Measurements from ENCODE around the gene CMIP. TPM values are rescaled to one million over a fixed set of nuclear protein-coding genes. Genes with fewer than 3 reads are reported as not detected.

Gene CMIP
- total and polyA plus RNA-seq, 10 of the 15 experiments (the other 5 are each of a cell fraction or from before 2014, with no cell fraction given): 1.2 to 43.2 (median 4.4) TPM

GRCh38 chr16:81546781-81547180 is 102.2 kb downstream of the CMIP start:
- Histone ChIP-seq H3K4me3 (no peak overlapping the region), H3K27me3 (replicated peaks in 1 of 2; ENCODE audit: control insufficient read depth in 2 of 2, insufficient read depth in 2 of 2, low read length in 1 of 2) (no peaks in the 10 kb centered on the region), H2AFZ (ENCODE audit: control insufficient read depth, low read depth, low read length) (no peak overlapping the region), H3K4me1 (ENCODE audit: control insufficient read depth, insufficient read depth, low read length) (peaks cover 12% of the 10 kb centered on the region), H3K36me3 (ENCODE audit: control insufficient read depth in 2 of 2, insufficient read depth in 2 of 2, low read length in 1 of 2) (peaks cover 1 to 5% of the 10 kb centered on the region in 2 experiments; a peak in 3 of 4 replicates), H3K9me3 (replicated peaks; ENCODE audit: control insufficient read depth, insufficient read depth, low read length) (no peaks in the 10 kb centered on the region; the same call in 2 of the 3 replicates), H3K9ac (ENCODE audit: control insufficient read depth, insufficient read depth, low read length) (no peak overlapping the region), H3K79me2 (ENCODE audit: control insufficient read depth, insufficient read depth, low read length) (peaks cover 4% of the 10 kb centered on the region), H3K27ac (ENCODE audit: control insufficient read depth, insufficient read depth) (no peak overlapping the region), H4K20me1 (ENCODE audit: control insufficient read depth, insufficient read depth) (no peaks in the 10 kb centered on the region), H3K4me2 (ENCODE audit: control insufficient read depth, insufficient read depth) (no peak overlapping the region)
- POLR2A ChIA-PET: no interaction called here
- CTCF ChIA-PET: no interaction called here
- SMC1A ChIA-PET (ENCODE audit: uncharacterized antibody, unreplicated experiment): interaction anchor here (1.2 kb wide), 1 partner anchor 65 kb away, joined by 4 read pairs; no protein-coding TSS in a partner anchor
- WGBS (ENCODE audit: insufficient coverage, insufficient replicate concordance, low lambda C conversion rate, missing lambda C conversion rate): 97% methylated on average over 14 of the region's 14 CpGs
- BruUV-seq (replicated peaks): no TSS peak
- RAD21 ChIA-PET (ENCODE audit: unreplicated experiment): no interaction called here
- intact Hi-C loops (cut with micrococcal nuclease; ENCODE audit: unreplicated experiment): no loop called here
- DNase-seq (ENCODE audit: low read depth, low spot score) (no peak), ATAC-seq (no peak), FAIRE-seq (no peak)
- in situ Hi-C loops (cut with MboI): no loop called here
- no peak for TF ChIP-seq DPF2 (IDR thresholded peaks at IDR 0.05)
- no peak for TF ChIP-seq E2F8 (IDR thresholded peaks at IDR 0.05; ENCODE audit: low read depth, partially characterized antibody)
- no peak for TF ChIP-seq ATF2 (IDR thresholded peaks at IDR 0.05; ENCODE audit: low read length)
- TF ChIP-seq EP300 (IDR thresholded peaks at IDR 0.05; ENCODE audit: borderline replicate concordance in 1 of 2, control insufficient read depth in 1 of 2, low read depth in 2 of 2, low read length in 2 of 2): no peak
- no peak for TF ChIP-seq ELK1 (IDR thresholded peaks at IDR 0.05; ENCODE audit: low read depth, low read length)
- TF ChIP-seq RBBP5 (conservative IDR thresholded peaks at IDR 0.05): no peak
- no peak for TF ChIP-seq NFIC (IDR thresholded peaks at IDR 0.05; ENCODE audit: low read depth, low read length)
- no peak for TF ChIP-seq ZNF207 (IDR thresholded peaks at IDR 0.05; ENCODE audit: borderline replicate concordance)
- no peak for TF ChIP-seq HSF1 (IDR thresholded peaks at IDR 0.05; ENCODE audit: low read depth, low read length)
- TF ChIP-seq ETV6 (conservative IDR thresholded peaks at IDR 0.05 in 1 of 2, IDR thresholded peaks at IDR 0.05 in 1 of 2; ENCODE audit: borderline replicate concordance in 1 of 2, low read depth in 1 of 2): no peak
- no peak for TF ChIP-seq WRNIP1 (IDR thresholded peaks at IDR 0.05; ENCODE audit: borderline replicate concordance, low read depth, low read length)
- TF ChIP-seq KAT2A (conservative IDR thresholded peaks at IDR 0.05; ENCODE audit: control insufficient read depth, low read depth, low read length): no peak
- no peak for TF ChIP-seq ZNF687 (IDR thresholded peaks at IDR 0.05)

Data from GM12878 (cell line).